Left lung (tissue), 14 donors: ENCODE results near the gene HECTD2. TPM values are rescaled to one million over a fixed set of nuclear protein-coding genes. Genes with fewer than 3 reads are reported as not detected.
A peak's percentile ranks its signal among the peaks of the same experiment; 100 is the strongest.
"Not testable (repeated sequence)": the region's sequence is repeated elsewhere in the genome, so short reads cannot be mapped to it uniquely, and the experiment has no call there.

ENCODE experiments used
- ATAC-seq: fragments of 200-7000 bp; cut with Tn5 transposase; one replicate; pipeline ENCODE4 v1.9.1; 2020; ENCODE audit warnings: moderate library complexity
- DNase-seq, 4 donors: peaks; one replicate each; pipeline ENCODE4 v3.0.0-alpha.2; 2013 to 2020
- H3K27ac ChIP-seq, 2 donors: fragments of 200-600 bp; sonication (generic) in 1 of 2; one replicate each; pipeline versions ENCODE4 v1.5.0 to v1.8.0; 2020 to 2021
- H3K27me3 ChIP-seq, 2 donors: fragments of 200-600 bp; sonication (generic) in 1 of 2; one replicate each; pipeline versions ENCODE4 v1.5.0 to v1.8.0; 2020 to 2021
- H3K36me3 ChIP-seq, 2 donors: fragments of 200-600 bp; sonication (generic) in 1 of 2; one replicate each; pipeline versions ENCODE4 v1.5.0 to v1.8.0; 2020 to 2021
- H3K4me1 ChIP-seq, 2 donors: fragments of 200-600 bp; one replicate each; pipeline ENCODE4 v1.8.0; 2021
- H3K4me3 ChIP-seq, 2 donors: fragments of 200-600 bp; sonication (generic) in 1 of 2; one replicate each; pipeline versions ENCODE4 v1.5.0 to v1.8.0; 2020 to 2021; ENCODE audit warnings: mild to moderate bottlenecking in 1 of 2
- H3K9me3 ChIP-seq, 2 donors: fragments of 200-600 bp; sonication (generic) in 1 of 2; one replicate each; pipeline versions ENCODE4 v1.5.0 to v1.8.0; 2020 to 2021
- intact Hi-C, 2 donors: fragments of 100-400 bp; cut with DNase I; formaldehyde crosslinking; loops; one replicate each; pipeline versions ENCODE4 v1.11.2 to v1.14.2; 2022
- long read RNA-seq, 12 donors: library from polyadenylated mRNA in 2 of 12; unstranded in 2 of 12; transcript quantifications; one replicate each; pipeline ENCODE4 v2.0.0 and lab custom pipeline, GENCODE V29; 2019 to 2026
- polyA plus RNA-seq, 6 donors: library from polyadenylated mRNA; unstranded; fragments of 120-200 nt; gene quantifications; one replicate each; pipeline ENCODE4 v1.2.1, GENCODE V29; 2013; ENCODE audit not compliant: insufficient read length in 6 of 6
- total RNA-seq, 2 donors: library from RNA; stranded (reverse); fragmentation: NEBNext Ultra II Directional; extraction: Animal tissue kit (Norgen Biotek cat#: 25700); gene quantifications; one replicate each; pipeline ENCODE4 v1.2.1, GENCODE V29; 2021
- TF ChIP-seq, protein P1 (sequence below), 2 donors: fragments of 200-600 bp; sonication (generic) in 1 of 2; IDR thresholded peaks; one replicate each; pipeline versions ENCODE4 v1.5.0 to v1.8.0; 2021; ENCODE audit warnings: antibody characterized with exemption in 2 of 2
- donor health status: DM: no; HTN: yes; CAD: no.
- donor health status: DM: no; HTN: no; CAD: no.

The HECTD2 gene, protein sequence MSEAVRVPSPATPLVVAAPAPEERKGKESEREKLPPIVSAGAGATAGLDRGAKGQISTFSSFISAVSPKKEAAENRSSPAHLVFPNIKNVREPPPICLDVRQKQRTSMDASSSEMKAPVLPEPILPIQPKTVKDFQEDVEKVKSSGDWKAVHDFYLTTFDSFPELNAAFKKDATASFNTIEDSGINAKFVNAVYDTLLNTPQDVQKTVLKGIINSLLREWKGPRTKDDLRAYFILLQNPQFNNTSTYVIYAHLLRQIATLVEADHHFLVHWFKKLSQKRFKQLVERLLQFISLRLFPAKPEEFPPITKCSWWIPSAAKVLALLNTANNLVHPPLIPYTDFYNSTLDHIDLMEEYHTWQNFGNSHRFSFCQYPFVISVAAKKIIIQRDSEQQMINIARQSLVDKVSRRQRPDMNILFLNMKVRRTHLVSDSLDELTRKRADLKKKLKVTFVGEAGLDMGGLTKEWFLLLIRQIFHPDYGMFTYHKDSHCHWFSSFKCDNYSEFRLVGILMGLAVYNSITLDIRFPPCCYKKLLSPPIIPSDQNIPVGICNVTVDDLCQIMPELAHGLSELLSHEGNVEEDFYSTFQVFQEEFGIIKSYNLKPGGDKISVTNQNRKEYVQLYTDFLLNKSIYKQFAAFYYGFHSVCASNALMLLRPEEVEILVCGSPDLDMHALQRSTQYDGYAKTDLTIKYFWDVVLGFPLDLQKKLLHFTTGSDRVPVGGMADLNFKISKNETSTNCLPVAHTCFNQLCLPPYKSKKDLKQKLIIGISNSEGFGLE
- 10 to 100 TPM in 1 of 2 donors, 1 to 10 TPM in 1; 9.9 to 15.8 TPM for total RNA-seq
- polyA plus RNA-seq = 10 to 100 TPM; 59.6 to 89.1 (median 81.9) TPM
- long read RNA-seq, donor 1, full-length matches to known transcripts = 3 of 14 reads
- long read RNA-seq, donor 1, partial matches to known transcripts = 11 of 14 reads
- long read RNA-seq, donor 1, other reads (novel, unspliced or antisense) = 0 of 14 reads
- long read RNA-seq, donor 2, full-length matches to known transcripts = 8 of 8 reads
- long read RNA-seq, donor 2, partial matches to known transcripts = 0 of 8 reads
- long read RNA-seq, donor 2, other reads (novel, unspliced or antisense) = 0 of 8 reads
- long read RNA-seq, donor 3, full-length matches to known transcripts = 3 of 12 reads
- long read RNA-seq, donor 3, partial matches to known transcripts = 9 of 12 reads
- long read RNA-seq, donor 3, other reads (novel, unspliced or antisense) = 0 of 12 reads
- long read RNA-seq, donor 4, partial matches to known transcripts = 3 of 3 reads
- long read RNA-seq, donor 4, other reads (novel, unspliced or antisense) = 0 of 3 reads
- long read RNA-seq, donor 5, full-length matches to known transcripts = 6 of 81 reads
- long read RNA-seq, donor 5, partial matches to known transcripts = 75 of 81 reads
- long read RNA-seq, donor 5, other reads (novel, unspliced or antisense) = 0 of 81 reads
- long read RNA-seq, donor 6, full-length matches to known transcripts = 2 of 2 reads
- long read RNA-seq, donor 6, partial matches to known transcripts = 0 of 2 reads
- long read RNA-seq, donor 6, other reads (novel, unspliced or antisense) = 0 of 2 reads
- long read RNA-seq, donor 7, full-length matches to known transcripts = 6 of 6 reads
- long read RNA-seq, donor 7, partial matches to known transcripts = 0 of 6 reads
- long read RNA-seq, donor 7, other reads (novel, unspliced or antisense) = 0 of 6 reads
- long read RNA-seq, donor 8, full-length matches to known transcripts = 5 of 71 reads
- long read RNA-seq, donor 8, partial matches to known transcripts = 66 of 71 reads
- long read RNA-seq, donor 8, other reads (novel, unspliced or antisense) = 0 of 71 reads
- long read RNA-seq, donor 9 = 0 reads
- long read RNA-seq, donor 10, partial matches to known transcripts = 1 of 1 reads
- long read RNA-seq, donor 10, other reads (novel, unspliced or antisense) = 0 of 1 reads
- long read RNA-seq, donor 11, partial matches to known transcripts = 0 of 1 reads
- long read RNA-seq, donor 11, other reads (novel, unspliced or antisense) = 0 of 1 reads
- long read RNA-seq, donor 12, full-length matches to known transcripts = 1 of 108 reads
- long read RNA-seq, donor 12, partial matches to known transcripts = 107 of 108 reads
- long read RNA-seq, donor 12, other reads (novel, unspliced or antisense) = 0 of 108 reads

DNA sequence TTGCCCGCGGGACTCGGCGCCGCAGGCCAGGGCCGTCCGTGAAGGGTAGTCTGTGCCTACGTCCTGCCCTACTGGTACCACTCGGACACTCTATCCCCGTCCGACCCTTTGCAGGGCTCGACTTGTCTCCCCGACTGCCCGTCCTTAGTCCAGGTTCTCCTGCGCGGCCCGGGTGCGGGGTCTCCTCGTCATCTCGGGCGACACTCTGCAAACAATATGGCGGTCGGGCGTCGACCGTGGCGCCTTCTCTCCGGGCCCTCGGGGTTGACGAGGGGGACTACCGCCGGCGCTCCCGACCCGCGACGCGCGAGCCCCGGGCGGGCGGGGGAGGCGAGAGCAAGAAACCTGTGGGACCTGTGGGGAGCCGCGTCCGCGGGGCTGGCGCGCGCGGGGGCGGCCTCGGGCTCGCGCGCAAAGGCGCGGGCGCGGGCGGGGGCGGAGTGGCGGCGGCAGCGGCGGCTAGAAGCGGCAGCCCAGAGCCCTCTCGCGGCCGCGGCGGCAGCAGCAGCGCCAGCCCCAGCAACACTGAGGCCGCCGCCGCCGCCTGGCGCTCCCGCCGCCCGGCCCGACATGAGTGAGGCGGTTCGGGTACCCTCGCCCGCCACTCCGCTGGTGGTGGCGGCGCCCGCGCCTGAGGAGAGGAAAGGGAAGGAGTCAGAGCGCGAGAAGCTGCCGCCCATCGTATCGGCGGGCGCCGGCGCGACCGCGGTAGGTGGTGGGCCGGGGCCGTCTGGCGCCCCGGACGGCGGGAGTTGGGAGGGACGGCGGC lies at the start of gene HECTD2:
Gene HECTD2 (plus strand): TSS at position 476 of the 769 bp plus-strand sequence. CDS start 95 bp downstream, at position 571.
- Histone ChIP-seq H3K27ac (peak within 1 kb of the TSS; percentile 99 to 100), H3K36me3 (no peaks in the 10 kb centered on the region), H3K4me1 (peaks cover 9 to 15% of the 10 kb centered on the region in 2 donors), H3K9me3 (no peaks in the 10 kb centered on the region), H3K27me3 (no peaks in the 10 kb centered on the region), H3K4me3 (peak within 1 kb of the TSS; percentile 74 to 75)
- TF ChIP-seq, protein P1, sequence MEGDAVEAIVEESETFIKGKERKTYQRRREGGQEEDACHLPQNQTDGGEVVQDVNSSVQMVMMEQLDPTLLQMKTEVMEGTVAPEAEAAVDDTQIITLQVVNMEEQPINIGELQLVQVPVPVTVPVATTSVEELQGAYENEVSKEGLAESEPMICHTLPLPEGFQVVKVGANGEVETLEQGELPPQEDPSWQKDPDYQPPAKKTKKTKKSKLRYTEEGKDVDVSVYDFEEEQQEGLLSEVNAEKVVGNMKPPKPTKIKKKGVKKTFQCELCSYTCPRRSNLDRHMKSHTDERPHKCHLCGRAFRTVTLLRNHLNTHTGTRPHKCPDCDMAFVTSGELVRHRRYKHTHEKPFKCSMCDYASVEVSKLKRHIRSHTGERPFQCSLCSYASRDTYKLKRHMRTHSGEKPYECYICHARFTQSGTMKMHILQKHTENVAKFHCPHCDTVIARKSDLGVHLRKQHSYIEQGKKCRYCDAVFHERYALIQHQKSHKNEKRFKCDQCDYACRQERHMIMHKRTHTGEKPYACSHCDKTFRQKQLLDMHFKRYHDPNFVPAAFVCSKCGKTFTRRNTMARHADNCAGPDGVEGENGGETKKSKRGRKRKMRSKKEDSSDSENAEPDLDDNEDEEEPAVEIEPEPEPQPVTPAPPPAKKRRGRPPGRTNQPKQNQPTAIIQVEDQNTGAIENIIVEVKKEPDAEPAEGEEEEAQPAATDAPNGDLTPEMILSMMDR (IDR thresholded peaks at IDR 0.05) = peak; percentile 25 to 49
- peak; percentile 86 for ATAC-seq
- peak; percentile 81 to 96 (median 87) for DNase-seq
- intact Hi-C loops = no loop called here

DNA sequence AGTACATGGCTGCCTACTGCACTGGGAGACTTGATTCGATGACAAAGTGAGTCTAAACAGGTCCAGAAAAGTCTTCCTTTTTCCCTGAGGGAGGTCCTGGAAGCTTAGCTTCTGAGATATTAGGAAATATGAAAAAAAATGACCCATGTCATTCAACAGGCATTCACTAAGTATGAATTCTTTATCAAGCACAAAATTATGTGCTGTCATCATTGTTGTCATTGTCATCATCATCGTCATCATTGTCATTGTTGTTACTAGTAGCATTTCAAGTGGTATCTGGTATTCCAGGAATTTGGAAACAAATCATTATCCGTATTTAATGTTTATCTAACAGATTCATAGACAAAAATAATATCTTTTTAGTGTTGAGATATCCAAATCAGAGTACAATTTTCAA lies 49.7 kb upstream of the HECTD2 start:
- no peaks in the 10 kb centered on the region for H3K4me1 ChIP-seq
- peaks cover 0 to 2% of the 10 kb centered on the region in 2 donors for H3K9me3 ChIP-seq
- DNase-seq (no peak), ATAC-seq (no peak)
- intact Hi-C loops = loop anchor here in 1 of 2 donors (5.0 kb wide), 1 partner anchor 63 kb away; no protein-coding TSS in a partner anchor
- H3K36me3 ChIP-seq = no peaks in the 10 kb centered on the region
- no peaks in the 10 kb centered on the region for H3K27me3 ChIP-seq
- TF ChIP-seq, protein P1 (IDR thresholded peaks at IDR 0.05) = no peak
- no peak overlapping the region for H3K27ac ChIP-seq
- H3K4me3 ChIP-seq = no peak overlapping the region

DNA sequence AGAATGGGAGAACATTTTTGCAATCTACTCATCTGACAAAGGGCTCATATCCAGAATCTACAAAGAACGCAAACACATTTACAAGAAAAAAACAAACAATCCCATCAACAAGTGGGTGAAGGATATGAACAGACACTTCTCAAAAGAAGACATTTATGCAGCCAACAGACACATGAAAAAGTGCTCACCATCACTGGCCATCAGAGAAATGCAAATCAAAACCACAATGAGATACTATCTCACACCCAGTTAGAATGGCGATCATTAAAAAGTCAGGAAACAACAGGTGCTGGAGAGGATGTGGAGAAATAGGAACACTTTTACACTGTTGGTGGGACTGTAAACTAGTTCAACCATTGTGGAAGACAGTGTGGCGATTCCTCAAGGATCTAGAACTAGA lies 44.6 kb upstream of the HECTD2 start:
- H3K4me3 ChIP-seq, ATAC-seq, H3K9me3 ChIP-seq, H3K4me1 ChIP-seq, DNase-seq, H3K27ac ChIP-seq, H3K36me3 ChIP-seq, H3K27me3 ChIP-seq, intact Hi-C loops: not testable (repeated sequence)

DNA sequence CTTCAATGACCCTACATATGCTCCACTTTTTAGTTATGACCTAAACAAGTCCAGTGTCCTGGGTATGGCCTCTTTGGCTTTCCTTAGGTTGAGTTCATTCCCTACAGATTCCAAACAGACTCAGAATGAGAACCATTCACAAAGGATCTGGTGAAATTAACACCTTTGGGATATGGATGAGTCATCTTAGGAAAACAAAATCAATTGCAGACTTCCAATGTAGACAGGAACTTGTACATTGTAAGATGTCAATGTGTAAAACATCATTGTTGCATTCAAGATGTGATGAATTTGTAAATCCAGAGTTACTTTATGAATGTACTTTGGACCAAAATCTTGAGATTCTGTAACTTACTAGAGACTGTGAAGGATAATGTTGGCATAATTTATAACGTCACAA lies 43.4 kb upstream of the HECTD2 start:
- TF ChIP-seq, protein P1 (IDR thresholded peaks at IDR 0.05) = no peak
- intact Hi-C loops = no loop called here
- no peaks in the 10 kb centered on the region for H3K36me3 ChIP-seq
- no peaks in the 10 kb centered on the region for H3K27me3 ChIP-seq
- no peak overlapping the region for H3K27ac ChIP-seq
- peaks cover 0 to 2% of the 10 kb centered on the region in 2 donors for H3K9me3 ChIP-seq
- ATAC-seq (no peak), DNase-seq (no peak)
- no peaks in the 10 kb centered on the region for H3K4me1 ChIP-seq
- no peak overlapping the region for H3K4me3 ChIP-seq
